Measurements from ENCODE around the gene TTC39A.

Gene TTC39A

GRCh38 chr1:51346086-51346942 lies 16.0 kb upstream of the TTC39A start:
- TF ChIP-seq JUND (IDR thresholded peaks at IDR 0.05; ENCODE audit: low read depth), result no peak
- no peak for DNase-seq (ENCODE audit: low read depth in 1 of 2, low spot score in 1 of 2)
- in situ Hi-C loops (cut with HindIII; ENCODE audit: low pct_unique_long_range_greater_than_20kb, low sequenced_read_pairs), result no loop called here

GRCh38 chr1:51345300-51345687 lies 14.9 kb upstream of the TTC39A start:
- DNase-seq (ENCODE audit: low read depth in 1 of 2, low spot score in 1 of 2), result no peak
- in situ Hi-C loops (cut with HindIII; ENCODE audit: low pct_unique_long_range_greater_than_20kb, low sequenced_read_pairs), result no loop called here
- no peak for TF ChIP-seq JUND (IDR thresholded peaks at IDR 0.05; ENCODE audit: low read depth)

GRCh38 chr1:51344602-51345299 lies 14.4 kb upstream of the TTC39A start:
- in situ Hi-C loops (cut with HindIII; ENCODE audit: low pct_unique_long_range_greater_than_20kb, low sequenced_read_pairs), result no loop called here
- peak; percentile 33 to 62 for DNase-seq (ENCODE audit: low read depth in 1 of 2, low spot score in 1 of 2)
- TF ChIP-seq JUND (IDR thresholded peaks at IDR 0.05; ENCODE audit: low read depth), result no peak

- no peak for TF ChIP-seq JUND (IDR thresholded peaks at IDR 0.05; ENCODE audit: low read depth)
- DNase-seq (ENCODE audit: low read depth in 1 of 2, low spot score in 1 of 2), result no peak
- in situ Hi-C loops (cut with HindIII; ENCODE audit: low pct_unique_long_range_greater_than_20kb, low sequenced_read_pairs), result no loop called here
Observed at GRCh38 chr1:51344276-51344601, 13.9 kb upstream of the TTC39A start.

GRCh38 chr1:51343624-51344023 lies 13.3 kb upstream of the TTC39A start:
- in situ Hi-C loops (cut with HindIII; ENCODE audit: low pct_unique_long_range_greater_than_20kb, low sequenced_read_pairs), result no loop called here
- no peak for TF ChIP-seq JUND (IDR thresholded peaks at IDR 0.05; ENCODE audit: low read depth)

GRCh38 chr1:51342591-51343206 lies 12.3 kb upstream of the TTC39A start:
- no peak for DNase-seq (ENCODE audit: low read depth in 1 of 2, low spot score in 1 of 2)
- no peak for TF ChIP-seq JUND (IDR thresholded peaks at IDR 0.05; ENCODE audit: low read depth)
- in situ Hi-C loops (cut with HindIII; ENCODE audit: low pct_unique_long_range_greater_than_20kb, low sequenced_read_pairs), result no loop called here

More at GRCh38 chr1:51343624-51344023, 13.3 kb upstream of the TTC39A start:
- no peak for DNase-seq (ENCODE audit: low read depth in 1 of 2, low spot score in 1 of 2)

GRCh38 chr1:51341876-51342496 lies 11.6 kb upstream of the TTC39A start:
- DNase-seq (ENCODE audit: low read depth in 1 of 2, low spot score in 1 of 2), result no peak
- TF ChIP-seq JUND (IDR thresholded peaks at IDR 0.05; ENCODE audit: low read depth), result no peak
- in situ Hi-C loops (cut with HindIII; ENCODE audit: low pct_unique_long_range_greater_than_20kb, low sequenced_read_pairs), result no loop called here

GRCh38 chr1:51340380-51340779 lies 10.0 kb upstream of the TTC39A start:
- in situ Hi-C loops (cut with HindIII; ENCODE audit: low pct_unique_long_range_greater_than_20kb, low sequenced_read_pairs), result no loop called here
- peak in 1 of 2 experiments; percentile 67 for DNase-seq (ENCODE audit: low read depth in 1 of 2, low spot score in 1 of 2)
- TF ChIP-seq JUND (IDR thresholded peaks at IDR 0.05; ENCODE audit: low read depth), result no peak

GRCh38 chr1:51336711-51337110 lies 6.3 kb upstream of the TTC39A start:
- DNase-seq (ENCODE audit: low read depth in 1 of 2, low spot score in 1 of 2), result no peak
- no peak for TF ChIP-seq JUND (IDR thresholded peaks at IDR 0.05; ENCODE audit: low read depth)
- in situ Hi-C loops (cut with HindIII; ENCODE audit: low pct_unique_long_range_greater_than_20kb, low sequenced_read_pairs), result no loop called here

GRCh38 chr1:51336004-51336403 lies 5.6 kb upstream of the TTC39A start:
- no peak for DNase-seq (ENCODE audit: low read depth in 1 of 2, low spot score in 1 of 2)
- no peak for TF ChIP-seq JUND (IDR thresholded peaks at IDR 0.05; ENCODE audit: low read depth)
- in situ Hi-C loops (cut with HindIII; ENCODE audit: low pct_unique_long_range_greater_than_20kb, low sequenced_read_pairs), result no loop called here

GRCh38 chr1:51331206-51332100 lies 1.1 kb upstream of the TTC39A start:
- in situ Hi-C loops (cut with HindIII; ENCODE audit: low pct_unique_long_range_greater_than_20kb, low sequenced_read_pairs), result no loop called here
- DNase-seq (ENCODE audit: low read depth in 1 of 2, low spot score in 1 of 2), result peak in 1 of 2 experiments; percentile 77
- no peak for TF ChIP-seq JUND (IDR thresholded peaks at IDR 0.05; ENCODE audit: low read depth)

All from T47D (cell line).